Activated CD4-positive, alpha-beta T cell treated with anti-CD3 and anti-CD28 coated beads, Interleukin-2, Interleukin-6, amounts not matched to agents 100 ng/mL and 50 ng/mL, durations not matched to agents 16 hours and 8 hours (primary cell): ENCODE measurements around the gene LCOR.
A peak's percentile ranks its signal among the peaks of the same experiment; 100 is the strongest.
"Not testable (repeated sequence)": the region's sequence is repeated elsewhere in the genome, so short reads cannot be mapped to it uniquely, and the experiment has no call there.

Experiments used
- DNase-seq: peaks from one replicate; pipeline ENCODE4 v3.0.0-alpha.2; 2020

Gene LCOR

DNA sequence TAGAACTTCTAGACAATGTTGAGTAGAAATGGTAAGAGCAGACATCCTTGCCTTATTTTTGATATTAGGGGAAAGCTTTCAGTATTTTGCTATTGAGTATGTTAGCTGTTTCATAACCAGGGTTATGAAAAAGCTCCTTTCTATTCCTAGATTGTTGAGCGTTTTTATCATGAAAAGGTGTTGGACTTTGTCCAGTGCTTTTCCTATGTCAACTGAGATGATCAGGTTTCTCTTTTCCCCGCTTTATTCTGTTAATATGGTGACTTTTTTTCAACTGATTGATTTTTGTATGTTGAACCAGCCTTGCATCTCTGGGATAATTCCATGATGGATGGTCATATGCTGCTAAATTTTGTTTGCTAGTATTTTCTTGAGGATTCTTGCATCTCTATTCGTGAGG lies 58.5 kb downstream of the LCOR start:
- no peak for DNase-seq

DNA sequence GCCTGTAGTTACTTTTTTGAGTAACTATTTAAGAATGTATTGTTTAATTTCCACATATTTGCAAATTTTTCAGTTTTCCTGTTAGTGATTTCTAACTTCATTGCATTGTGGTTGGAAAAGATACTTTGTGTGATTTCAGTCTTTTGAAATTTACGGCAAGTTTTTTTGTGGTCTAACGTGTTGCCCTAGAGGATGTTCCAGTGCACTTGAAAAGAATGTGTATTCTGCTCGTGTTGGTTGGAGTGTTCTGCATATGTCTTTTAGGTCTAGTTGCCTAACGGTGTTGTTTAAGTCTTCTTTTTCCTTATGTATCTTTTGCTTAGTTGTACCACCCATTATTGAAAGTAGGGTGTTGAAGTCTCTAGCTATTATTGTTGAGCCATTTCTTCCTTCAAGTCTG lies 59.7 kb downstream of the LCOR start:
- peak; percentile 33 for DNase-seq

DNA sequence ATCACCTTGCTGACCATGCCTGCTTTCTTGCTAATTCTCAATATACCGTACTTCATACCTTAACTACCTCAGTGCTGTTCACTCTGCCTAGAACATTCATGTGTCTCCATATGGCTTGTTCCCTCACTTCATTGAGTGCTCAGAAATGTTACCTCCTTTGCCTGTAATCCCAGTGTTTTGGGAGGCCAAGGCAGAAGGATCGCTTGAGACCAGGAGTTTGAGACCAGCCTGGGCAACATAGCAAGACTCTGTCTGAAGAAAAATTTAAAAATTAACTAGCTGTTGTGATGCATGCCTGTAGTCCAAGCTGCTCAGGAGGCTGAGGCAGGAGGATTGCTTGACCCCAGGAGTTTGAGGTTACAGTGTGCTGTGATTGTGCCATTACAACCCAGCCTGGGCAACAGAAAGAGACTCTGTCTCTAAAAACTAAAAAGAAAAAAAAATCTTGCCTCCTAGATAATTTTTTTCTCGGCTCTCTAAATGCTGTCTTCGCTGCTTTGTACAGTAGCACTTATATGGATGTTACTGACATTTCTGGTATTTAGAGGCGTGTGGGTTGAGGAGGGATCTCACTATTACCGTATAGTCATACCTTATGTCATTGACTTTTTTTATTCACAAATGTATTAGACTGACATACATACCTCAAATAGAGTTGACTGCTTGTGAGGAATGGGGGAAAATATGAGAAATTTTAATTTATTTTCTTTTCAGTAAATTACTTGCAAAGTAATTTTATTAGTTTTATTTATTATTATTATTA lies 63.7 kb downstream of the LCOR start:
- no peak for DNase-seq

DNA sequence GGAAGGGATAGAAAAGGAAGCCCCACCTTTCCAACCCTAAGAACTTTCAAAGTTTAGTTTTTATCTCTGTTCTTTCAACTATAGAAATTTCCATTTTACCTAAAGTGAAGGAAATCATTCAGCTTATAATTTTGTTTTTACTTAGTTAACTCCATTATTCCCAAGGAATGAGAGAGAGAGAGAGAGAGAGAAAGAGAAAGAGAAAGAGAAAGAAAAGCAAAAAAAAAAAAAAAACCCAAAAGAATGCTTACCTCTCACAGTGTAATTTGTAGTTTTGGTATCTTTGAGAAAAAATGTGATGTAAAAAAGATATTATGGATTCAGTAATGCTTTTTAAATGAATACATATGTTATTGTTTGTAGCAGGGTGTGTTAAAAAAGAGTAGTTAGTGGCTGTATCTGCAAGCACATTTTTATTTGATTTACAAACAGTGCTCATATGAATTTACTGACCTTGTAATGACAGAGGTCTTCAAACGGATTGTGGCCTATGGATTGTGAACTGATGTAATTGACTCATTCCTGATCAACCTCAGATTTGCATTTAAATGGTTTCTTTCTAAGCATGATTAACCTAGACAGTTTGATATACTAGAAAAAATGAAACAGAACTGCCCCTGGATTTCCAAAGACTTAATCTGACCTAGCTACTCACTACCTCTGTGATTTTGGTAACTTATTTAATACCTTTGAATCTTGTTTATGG lies 64.9 kb downstream of the LCOR start:
- DNase-seq = peak; percentile 20

DNA sequence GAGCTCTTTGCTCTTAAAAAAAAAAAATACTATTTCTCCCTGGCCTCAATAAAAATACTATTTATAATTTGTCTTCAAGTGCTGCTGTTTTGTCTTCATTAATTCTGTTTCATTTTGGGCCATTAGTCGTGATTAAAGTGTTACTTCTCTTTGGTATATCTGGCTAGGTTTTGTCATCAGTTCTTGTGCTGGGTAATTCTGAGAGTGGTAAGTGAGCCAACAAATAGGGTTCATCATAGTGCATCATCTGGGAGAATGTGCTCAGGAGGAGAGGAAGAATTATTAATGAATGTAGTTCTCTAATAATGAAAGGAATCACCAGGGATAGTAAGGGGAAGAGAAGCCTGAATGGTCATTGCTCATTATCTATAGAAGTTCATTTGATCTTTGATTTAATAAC lies 70.0 kb downstream of the LCOR start:
- no peak for DNase-seq

DNA sequence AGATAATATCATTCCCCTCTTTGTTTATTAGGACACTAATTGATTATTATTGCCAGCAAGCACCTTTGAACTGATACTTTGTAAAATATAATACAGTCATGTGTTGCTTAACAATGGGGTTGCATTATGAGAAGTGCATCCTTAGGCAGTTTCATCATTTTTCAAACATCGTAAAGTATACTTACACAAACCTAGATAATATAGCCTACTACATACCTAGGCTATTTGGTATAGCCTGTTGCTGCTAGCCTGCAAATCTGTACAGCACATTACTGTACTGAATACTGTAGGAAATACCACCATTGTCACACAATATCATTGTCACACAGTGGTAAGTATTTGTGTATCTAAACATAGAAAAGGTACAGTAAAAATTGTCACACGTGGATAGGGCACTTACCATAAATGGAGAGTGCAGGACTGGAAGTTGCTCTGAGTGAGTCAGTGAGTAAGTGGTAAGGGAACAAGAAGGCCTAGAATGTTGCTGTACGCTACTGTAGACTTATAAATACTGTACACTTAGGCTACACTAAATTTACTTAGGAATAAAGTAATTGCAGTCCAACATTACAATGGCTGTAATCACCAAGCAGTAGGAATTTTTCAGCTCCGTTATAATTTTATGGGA lies 70.7 kb downstream of the LCOR start:
- DNase-seq = peak; percentile 3

DNA sequence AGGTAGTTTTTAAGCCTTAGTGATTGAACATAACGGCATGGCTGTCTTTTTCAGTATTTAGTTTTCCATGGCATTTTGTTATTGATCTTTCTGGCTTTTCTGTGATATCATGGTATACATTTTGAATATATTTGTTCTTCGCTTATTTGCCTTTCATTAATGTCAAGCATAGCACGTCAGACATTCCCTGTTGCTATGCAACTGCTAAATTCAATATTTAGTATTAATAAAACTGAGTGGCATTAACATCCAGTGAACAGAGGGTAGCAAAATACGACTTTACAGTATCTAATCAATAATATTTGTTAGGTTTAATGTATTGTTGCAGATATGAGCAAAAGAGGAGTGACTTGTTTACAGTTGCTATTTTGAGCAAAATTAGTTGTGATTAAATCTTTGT lies 72.5 kb downstream of the LCOR start:
- DNase-seq = no peak

DNA sequence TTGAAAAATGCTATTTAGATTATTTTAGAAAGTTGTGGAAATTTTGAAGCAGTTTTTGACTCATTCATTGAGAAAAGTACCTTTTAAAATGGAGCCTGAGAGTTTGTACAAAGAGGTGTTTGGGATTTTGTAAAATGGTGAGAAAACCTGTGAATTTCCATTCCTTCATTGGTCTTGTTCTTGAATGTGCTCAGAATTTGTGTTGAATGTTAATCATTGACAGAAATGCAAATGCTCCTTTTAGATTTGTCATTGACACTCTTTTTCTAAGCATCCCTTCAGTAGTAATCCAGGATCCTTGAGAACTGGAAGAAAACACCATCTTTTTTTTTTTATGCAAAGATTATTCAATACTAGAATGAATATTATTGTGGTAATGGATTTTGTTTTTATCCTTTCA lies 74.8 kb downstream of the LCOR start:
- DNase-seq = no peak

DNA sequence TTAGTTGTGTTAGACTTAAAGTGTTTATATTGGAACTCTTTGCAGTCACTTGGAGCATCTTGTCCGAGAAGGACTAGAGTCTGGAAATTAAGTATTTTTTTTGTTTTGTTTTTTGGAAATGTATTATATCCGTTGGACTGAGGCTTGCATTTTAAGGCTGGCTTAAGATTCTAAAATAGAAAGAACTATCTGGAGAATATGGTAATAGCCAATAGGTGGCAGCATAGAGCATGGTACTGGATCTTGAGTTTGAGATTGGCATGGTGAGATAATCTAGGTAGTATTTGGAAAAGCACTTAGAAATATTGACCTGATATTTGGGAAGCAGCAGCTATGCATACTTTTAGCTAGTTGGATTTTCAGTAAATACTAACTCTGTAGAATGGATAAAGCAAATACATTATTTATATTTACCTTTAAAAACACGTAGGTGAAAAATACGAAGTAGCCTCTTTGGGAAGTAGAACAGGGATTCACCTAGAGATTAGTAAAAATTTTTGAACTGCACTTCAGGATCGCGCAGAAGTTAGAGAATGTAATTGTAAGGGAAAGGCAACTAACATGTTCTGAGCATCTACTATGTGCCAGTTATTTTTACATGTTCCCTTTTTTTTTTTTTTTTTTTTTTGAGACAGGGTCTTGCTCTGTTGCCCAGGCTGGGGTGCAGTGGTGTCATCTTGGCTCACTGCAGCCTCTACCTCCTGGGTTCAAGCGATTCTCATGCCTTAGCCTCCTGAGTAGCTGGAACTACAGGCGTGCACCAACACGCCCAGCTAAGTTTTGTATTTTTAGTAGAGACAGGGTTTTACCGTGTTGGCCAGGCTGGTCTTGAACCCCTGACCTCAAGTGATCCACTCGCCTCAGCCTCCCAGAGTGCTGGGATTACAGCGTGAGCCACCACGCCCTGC lies 78.6 kb downstream of the LCOR start:
- peak; percentile 54 for DNase-seq

DNA sequence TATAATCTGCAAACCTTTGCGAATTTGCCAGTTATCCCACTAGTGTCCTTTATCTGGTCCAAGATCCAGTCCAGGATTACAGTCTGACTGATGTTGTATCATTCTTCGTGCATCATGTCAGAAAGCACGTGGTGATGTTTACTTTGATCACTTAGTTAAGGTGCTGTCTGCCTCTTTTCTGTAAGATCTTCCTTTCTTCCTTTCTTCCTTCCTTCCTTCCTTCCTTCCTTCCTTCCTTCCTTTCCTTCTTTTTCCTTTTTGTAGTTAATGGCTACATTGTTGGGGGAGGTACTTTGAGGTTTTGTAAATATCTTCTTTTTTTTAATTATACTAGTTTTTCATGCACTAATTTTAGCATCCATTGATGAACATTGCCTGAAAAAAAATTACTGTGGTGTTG lies 80.3 kb downstream of the LCOR start:
- no peak for DNase-seq

DNA sequence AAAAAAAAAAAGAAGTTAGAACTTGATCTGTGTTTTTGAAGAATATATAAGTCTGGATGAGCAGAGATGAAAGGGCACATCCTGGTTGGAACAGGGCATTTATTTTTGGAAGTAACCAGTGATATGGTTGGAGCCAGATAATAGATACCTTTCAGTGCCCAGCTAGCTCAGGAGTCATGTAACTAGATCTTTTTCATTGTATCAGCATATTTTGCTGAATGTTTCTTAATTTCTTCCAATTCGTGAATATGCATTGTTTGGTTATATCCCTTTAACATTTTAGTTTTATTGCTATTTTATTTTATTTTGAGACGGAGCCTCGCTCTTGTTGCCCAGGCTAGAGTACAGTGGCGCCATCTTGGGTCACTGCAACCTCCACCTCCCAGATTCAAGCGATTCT lies 81.8 kb downstream of the LCOR start:
- no peak for DNase-seq

DNA sequence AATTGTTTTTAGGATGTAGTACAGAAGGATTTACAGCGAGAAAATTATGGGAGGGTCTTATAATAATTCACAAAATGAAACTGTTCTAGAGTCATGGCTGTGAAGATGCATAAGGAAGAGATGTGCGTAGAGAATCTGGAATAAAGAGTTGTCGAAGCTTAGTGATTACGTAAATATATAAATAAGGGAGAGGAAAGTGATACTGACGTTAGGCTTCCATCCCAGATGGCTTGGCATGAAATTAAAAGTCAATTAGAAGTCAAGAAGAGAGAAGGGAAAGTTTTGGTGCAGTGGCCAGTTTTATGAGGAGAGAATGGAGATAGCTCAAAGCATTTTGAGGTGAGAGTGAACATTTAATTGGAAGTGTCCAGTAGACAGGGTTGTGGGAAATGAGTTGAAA lies 85.5 kb downstream of the LCOR start:
- no peak for DNase-seq

DNA sequence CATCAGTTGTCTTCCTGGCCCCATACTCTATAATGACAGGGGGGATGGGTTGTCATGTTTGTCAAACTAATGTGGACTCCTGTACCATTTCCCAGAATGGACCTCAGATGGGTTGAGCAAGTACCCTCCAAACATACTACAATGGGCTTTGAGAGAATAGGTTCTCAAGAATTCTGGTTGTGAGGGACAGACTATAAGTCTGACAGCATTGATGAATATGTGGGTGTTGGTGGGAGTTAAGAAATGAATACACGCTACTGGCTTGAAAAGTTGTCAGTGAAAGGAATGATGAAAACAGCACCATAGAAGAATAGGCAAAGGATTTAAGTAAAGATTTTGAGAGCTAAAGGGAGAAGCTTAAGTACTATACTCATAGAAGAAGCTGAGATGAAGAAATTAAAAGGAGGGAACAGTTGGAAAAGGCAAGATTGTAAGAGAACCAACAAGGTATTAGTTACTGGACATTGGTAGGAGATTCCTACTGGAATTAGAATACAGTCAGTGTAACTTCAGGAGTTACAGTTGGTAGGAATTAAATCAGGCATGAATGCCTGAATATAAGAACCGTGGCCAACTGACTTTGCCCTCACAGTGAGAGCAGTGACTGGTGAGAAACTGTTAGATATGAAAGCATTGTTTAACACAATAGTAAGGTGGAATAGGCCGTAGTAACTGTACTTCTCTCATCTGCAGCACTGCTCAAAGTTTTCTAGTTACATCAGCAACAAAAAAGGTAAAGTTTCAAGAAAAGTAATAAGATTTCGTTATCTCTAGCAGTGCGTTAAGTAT lies 86.3 kb downstream of the LCOR start:
- DNase-seq = no peak

DNA sequence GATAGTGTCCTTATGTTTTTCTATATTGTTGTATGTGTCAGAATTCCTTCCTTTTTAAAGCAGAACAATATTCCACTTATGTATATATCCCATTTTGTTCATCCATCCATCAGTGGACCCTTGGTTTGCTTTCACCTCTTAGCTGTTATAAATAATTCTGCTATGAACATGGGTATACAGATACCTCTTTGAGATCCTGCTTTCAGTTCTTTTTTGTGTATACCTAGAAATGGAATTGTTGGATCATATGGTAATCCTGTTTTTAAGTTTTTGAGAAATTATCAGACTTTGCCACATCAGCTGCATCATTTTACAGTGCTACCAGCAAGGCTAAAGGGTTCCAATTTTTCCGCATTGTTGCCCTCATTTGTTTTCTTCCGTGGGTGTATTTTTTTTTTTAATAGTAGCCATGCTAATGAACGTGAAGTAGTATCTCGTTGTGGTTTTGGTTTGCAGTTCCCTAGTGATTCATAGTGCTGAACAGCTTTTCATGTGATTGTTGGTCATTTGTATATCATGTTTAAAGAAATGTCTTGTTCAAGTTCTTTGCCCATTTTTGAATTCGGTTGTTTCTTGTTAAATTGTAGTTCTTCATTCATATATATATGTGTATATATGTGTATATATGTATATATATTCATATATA lies 87.8 kb downstream of the LCOR start:
- no peak for DNase-seq

DNA sequence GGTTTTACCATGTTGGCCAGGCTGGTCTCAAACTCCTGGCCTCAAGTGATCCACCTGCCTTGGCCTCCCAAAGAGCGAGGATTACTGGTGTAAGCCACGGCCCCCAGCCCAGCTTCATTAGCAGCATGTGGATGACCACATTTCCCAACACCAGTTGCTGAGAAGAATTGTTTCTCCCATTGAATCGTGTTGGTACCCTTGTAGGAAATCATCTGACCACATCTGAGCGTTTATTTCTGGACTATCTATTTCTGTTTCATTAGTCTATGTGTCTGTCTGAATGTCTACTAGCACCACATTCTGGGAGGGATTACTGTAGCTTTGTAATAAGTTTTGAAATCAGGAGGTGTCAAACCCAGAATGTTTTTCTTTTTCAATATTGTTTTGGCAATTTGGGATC lies 89.6 kb downstream of the LCOR start:
- DNase-seq = no peak

DNA sequence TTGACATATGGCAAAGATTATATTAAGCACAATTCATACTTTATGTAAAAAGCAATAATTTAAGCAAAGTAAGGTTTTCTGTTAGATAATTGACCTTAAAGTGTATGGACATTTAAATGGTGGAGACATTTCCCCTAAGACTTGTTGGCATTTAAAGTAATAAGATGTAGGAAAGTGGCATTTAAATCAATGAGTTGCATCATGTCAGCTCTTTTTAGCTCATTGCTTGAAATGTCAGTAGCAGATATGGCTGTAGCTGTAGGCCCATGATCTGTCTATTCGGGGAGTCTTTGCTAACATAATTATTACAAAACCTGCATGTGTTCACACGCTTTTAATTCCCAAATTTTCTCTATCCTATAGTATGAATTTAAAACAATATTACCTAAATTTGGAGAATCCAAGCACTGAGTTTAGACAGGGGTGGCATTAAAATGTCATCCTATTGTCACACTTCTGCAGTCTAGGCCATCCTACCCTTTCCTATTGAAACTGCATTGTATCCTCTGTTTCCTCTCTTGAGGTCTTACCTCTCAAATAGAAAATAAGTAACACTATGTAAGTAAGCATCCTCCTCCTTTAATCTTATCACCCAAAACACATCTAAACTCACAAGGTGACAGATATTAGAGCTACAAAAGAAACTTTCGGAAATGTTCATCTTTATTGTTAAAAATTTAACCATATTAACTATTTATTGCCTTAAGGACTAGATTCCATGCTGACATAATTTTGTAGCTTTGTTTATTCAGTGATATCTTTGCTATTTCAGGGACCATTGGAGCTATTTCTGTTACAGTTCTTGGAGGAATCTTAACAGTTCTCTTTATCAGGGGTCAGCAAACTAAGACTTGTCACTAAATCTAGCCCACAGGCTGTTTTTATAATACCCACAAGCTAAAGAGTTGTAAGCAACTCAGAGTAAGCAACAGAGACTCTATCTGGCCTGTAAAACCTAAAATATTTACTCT lies 91.2 kb downstream of the LCOR start:
- no peak for DNase-seq

DNA sequence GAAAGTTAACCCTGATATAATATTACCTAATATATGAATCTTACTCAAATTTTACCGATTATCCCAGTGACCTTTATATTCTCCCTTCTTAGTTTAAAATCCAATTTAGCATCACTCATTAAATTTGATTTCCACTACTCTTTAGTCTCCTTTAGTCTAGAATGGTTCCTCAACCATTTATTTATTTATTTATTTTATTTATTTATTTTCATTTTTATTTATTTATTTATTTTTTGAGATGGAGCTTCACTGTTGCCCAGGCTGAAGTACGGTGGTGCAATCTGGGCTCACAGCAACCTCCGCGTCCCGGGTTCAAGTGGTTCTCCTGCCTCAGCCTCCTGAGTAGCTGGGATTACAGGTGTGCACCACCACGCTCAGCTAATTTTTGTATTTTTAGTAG lies 92.8 kb downstream of the LCOR start:
- DNase-seq = no peak

DNA sequence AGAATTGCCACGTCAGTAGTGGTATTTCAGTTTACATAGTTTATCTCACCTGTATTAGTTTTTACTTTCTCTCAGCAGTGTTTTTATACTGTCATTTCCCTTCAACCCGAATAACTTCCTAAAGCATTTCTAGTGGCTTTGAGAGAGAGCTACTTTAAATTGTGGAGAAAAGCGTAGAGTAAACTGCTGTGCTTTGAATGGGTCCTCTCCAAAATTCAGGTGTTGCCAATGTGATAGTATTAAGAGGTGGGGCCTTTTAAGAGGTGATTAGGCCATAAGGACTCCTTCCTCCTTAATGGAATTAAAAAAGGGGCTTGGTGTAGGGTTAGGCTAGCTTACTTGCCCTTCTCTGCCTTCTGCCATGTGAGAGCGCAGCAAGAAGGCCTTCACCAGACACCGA lies 98.4 kb downstream of the LCOR start:
- no peak for DNase-seq

DNA sequence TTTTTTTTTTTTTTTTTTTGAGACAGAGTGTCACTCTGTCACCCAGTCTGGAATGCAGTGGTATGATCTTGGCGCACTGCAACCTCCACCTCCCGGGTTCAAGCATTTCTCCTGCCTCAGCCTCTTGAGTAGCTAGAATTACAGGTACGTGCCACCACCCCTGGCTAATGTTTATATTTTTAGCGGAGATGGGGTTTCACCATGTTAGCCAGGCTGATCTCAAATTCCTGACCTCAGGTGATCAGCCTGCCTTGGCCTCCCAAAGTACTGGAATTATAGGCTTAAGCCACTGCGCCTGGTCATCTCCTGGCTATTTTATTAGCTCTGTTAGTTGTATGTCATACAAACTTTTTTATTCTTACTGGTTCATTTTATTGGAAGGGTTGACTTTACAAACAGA lies 103.0 kb downstream of the LCOR start:
- no peak for DNase-seq

DNA sequence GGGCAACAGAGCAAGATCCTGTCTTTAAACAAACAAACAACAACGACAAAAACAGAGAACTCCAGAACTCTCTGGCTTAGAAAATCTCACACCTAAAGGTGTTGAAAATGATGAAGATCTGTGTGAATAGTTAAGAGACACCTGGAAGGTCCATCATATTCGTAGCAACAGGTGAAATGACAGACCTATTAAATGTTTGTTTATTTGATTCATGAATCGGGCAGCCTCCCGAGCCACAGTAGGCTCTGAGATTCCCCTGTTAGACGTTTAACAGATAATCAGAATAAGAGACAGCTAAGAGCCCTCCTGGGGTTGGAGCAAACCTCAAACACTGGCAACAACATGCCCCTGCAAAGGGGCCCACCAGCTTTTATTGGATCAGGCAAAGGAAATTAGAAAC lies 103.7 kb downstream of the LCOR start:
- DNase-seq = no peak

DNA sequence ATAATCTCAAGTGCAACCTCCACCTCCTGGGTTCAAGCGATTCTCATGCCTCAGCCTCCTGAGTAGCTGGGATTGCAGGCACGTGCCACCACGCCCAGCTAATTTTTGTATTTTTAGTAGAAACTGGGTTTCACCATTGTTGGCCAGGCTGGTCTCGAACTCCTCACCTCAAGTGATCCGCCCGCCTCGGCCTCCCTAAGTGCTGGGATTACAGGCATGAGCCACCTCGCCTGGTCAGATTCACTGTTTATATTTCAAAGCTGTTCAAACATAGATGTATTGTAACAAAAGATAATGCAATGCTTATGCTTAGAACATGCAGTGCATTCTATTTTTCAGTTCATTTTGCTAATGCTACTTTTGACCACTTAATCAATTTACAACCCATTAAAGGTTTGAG lies 111.1 kb downstream of the LCOR start:
- not testable (repeated sequence) for DNase-seq
